K562 (cell line): Measurements from ENCODE around the gene USP48. TPM values are rescaled to one million over a fixed set of nuclear protein-coding genes. Genes with fewer than 3 reads are reported as not detected.

Source experiments
- ARID1B ChIP-seq: fragments of 450-650 bp; IDR thresholded peaks from 2 replicates; pipeline ENCODE4 v1.6.1; 2016; ENCODE audit warnings: antibody characterized with exemption, mild to moderate bottlenecking, inconsistent platforms
- ARNT ChIP-seq, 2 experiments: fragments of 450-650 bp; IDR thresholded peaks; 2 replicates each; pipeline ENCODE4 v1.6.1; 2016; ENCODE audit warnings: mild to moderate bottlenecking in 1 of 2
- ATF3 ChIP-seq, 2 experiments: fragments of 450-650 bp in 1 of 2; sonication (generic) in 1 of 2; formaldehyde crosslinking in 1 of 2; IDR thresholded peaks in 1 of 2; conservative IDR thresholded peaks in 1 of 2; 2 replicates each; pipeline versions ENCODE4 v1.6.1 to v1.8.1; 2016 to 2023; ENCODE audit warnings: mild to moderate bottlenecking in 2 of 2, moderate library complexity in 2 of 2, inconsistent platforms in 1 of 2, missing genetic modification reagents in 1 of 2
- CBX2 ChIP-seq: fragments of 200-600 bp; sonication (generic); IDR thresholded peaks from one replicate; pipeline ENCODE4 v1.6.1; 2012; ENCODE audit warnings: mild to moderate bottlenecking, low read length, inconsistent platforms; ENCODE audit not compliant: insufficient read depth, poor library complexity, severe bottlenecking
- CCNT2 ChIP-seq: IDR thresholded peaks from 2 replicates; pipeline ENCODE4 v1.6.1; 2011; ENCODE audit warnings: borderline replicate concordance, low read depth, mild to moderate bottlenecking, moderate library complexity, mixed read lengths, low read length; ENCODE audit not compliant: insufficient read length; ENCODE audit errors: extremely low read depth
- E2F4 ChIP-seq: sonication (generic); formaldehyde crosslinking; IDR thresholded peaks from 2 replicates; pipeline ENCODE4 v1.8.0; 2022; ENCODE audit warnings: mild to moderate bottlenecking, low read depth, missing genetic modification reagents
- FOXA1 ChIP-seq: fragments of 450-650 bp; IDR thresholded peaks from 2 replicates; pipeline ENCODE4 v1.6.1; 2016; ENCODE audit warnings: mild to moderate bottlenecking, borderline replicate concordance
- FOXP1 ChIP-seq: sonication (generic); formaldehyde crosslinking; IDR thresholded peaks from 2 replicates; pipeline ENCODE4 v1.8.0; 2022; ENCODE audit warnings: mild to moderate bottlenecking, missing genetic modification reagents
- JUN ChIP-seq, 2 experiments: sonication (generic) in 1 of 2; formaldehyde crosslinking in 1 of 2; IDR thresholded peaks; 2 replicates each; pipeline versions ENCODE4 v1.6.1 to v1.8.0; 2012 to 2022; ENCODE audit warnings: borderline replicate concordance in 2 of 2, mild to moderate bottlenecking in 2 of 2, improper control_type of control experiment in 1 of 2, low read depth in 1 of 2, low read length in 1 of 2, missing genetic modification reagents in 1 of 2
- NCOA1 ChIP-seq: fragments of 450-650 bp; IDR thresholded peaks from 2 replicates; pipeline ENCODE4 v1.6.1; 2016; ENCODE audit warnings: low read depth
- NFE2L1 ChIP-seq: fragments of 450-650 bp; IDR thresholded peaks from 2 replicates; pipeline ENCODE4 v1.6.1; 2016; ENCODE audit warnings: missing genetic modification characterization, low read depth, mild to moderate bottlenecking, missing compliant biosample characterization, moderate library complexity, borderline replicate concordance
- RBBP5 ChIP-seq: fragments of 200-600 bp; sonication (generic); IDR thresholded peaks from 2 replicates; pipeline ENCODE4 v1.6.1; 2012; ENCODE audit warnings: borderline replicate concordance, mild to moderate bottlenecking, low read length, control low read depth, inconsistent platforms; ENCODE audit not compliant: insufficient read depth, poor library complexity, severe bottlenecking
- SAFB ChIP-seq: fragments of 200-400 bp; formaldehyde crosslinking; IDR thresholded peaks from 2 replicates; pipeline ENCODE4 v1.6.1; 2017; ENCODE audit warnings: low read depth, low read length, borderline replicate concordance
- SAFB2 ChIP-seq: fragments of 200-400 bp; formaldehyde crosslinking; IDR thresholded peaks from 2 replicates; pipeline ENCODE4 v1.6.1; 2018; ENCODE audit warnings: borderline replicate concordance, low read length, low read depth, moderate library complexity; ENCODE audit not compliant: severe bottlenecking
- SAP30 ChIP-seq: fragments of 200-600 bp; sonication (generic); IDR thresholded peaks from 2 replicates; pipeline ENCODE4 v1.6.1; 2012; ENCODE audit warnings: borderline replicate concordance, low read depth, mild to moderate bottlenecking, moderate library complexity, low read length, control low read depth, inconsistent platforms; ENCODE audit not compliant: insufficient read depth, poor library complexity, severe bottlenecking
- STAG1 ChIP-seq: sonication (generic); formaldehyde crosslinking; IDR thresholded peaks from 2 replicates; pipeline ENCODE4 v1.5.0; 2020; ENCODE audit warnings: missing genetic modification reagents, borderline replicate concordance
- SUPT5H ChIP-seq: fragments of 450-650 bp; IDR thresholded peaks from 2 replicates; pipeline ENCODE4 v1.6.1; 2016
- TFE3 ChIP-seq: fragments of 450-650 bp; formaldehyde crosslinking; IDR thresholded peaks from 2 replicates; pipeline ENCODE4 v1.4.0; 2020; ENCODE audit warnings: mild to moderate bottlenecking, mixed read lengths
- ZNF124 ChIP-seq: sonication (generic); formaldehyde crosslinking; IDR thresholded peaks from 2 replicates; pipeline ENCODE4 v1.8.1; 2022; ENCODE audit warnings: missing genetic modification reagents
- ZNF280A ChIP-seq: fragments of 450-650 bp; IDR thresholded peaks from 2 replicates; pipeline ENCODE4 v1.6.1; 2018; ENCODE audit warnings: mild to moderate bottlenecking, low read depth; ENCODE audit not compliant: partially characterized antibody
- ZNF780A ChIP-seq: fragments of 250-450 bp; sonication (Bioruptor Pico); IDR thresholded peaks from 2 replicates; pipeline ENCODE4 v1.5.0; 2021; ENCODE audit warnings: mild to moderate bottlenecking
- polyA plus RNA-seq, 8 experiments: library from polyadenylated mRNA; depleted of rRNA in 4 of 8; stranded (reverse) in 5 of 8; unstranded in 3 of 8; fragments of >200 nt; fragmentation: Nextera tagmentation in 2 of 8; fragmentation: Illumina TruSeq in 1 of 8; extraction: Ambion mirVana in 2 of 8; extraction: Trizol in 1 of 8; gene quantifications; 2 replicates each; pipeline versions ENCODE4 v1.2.1 to v1.2.3, GENCODE V29; 2011 to 2014; ENCODE audit warnings: inconsistent platforms in 1 of 8, missing spikeins in 1 of 8
- total RNA-seq, 7 experiments: library from RNA; depleted of rRNA in 6 of 7; stranded (reverse); fragments of >200 nt in 6 of 7; fragmentation: Illumina TruSeq in 2 of 7; extraction: Trizol in 2 of 7; gene quantifications; 2 replicates each; pipeline versions ENCODE4 v1.2.1 to v1.2.3, GENCODE V29; 2011 to 2021; ENCODE audit warnings: low replicate concordance in 1 of 7

The USP48 gene
- total and polyA plus RNA-seq, 9 of the 15 experiments (the other 6 are each of a cell fraction or from before 2014, with no cell fraction given), result 23.3 to 123 (median 106) TPM

- TF ChIP-seq ATF3 (IDR thresholded peaks at IDR 0.05) (peak; percentile 45; the same call in 1 of the 2 replicates), ATF3 (CRISPR knock-in tag; conservative IDR thresholded peaks at IDR 0.05) (no peak), ZNF124 (CRISPR knock-in tag) (no peak), SUPT5H (no peak), CBX2 (no peak), SAFB2 (no peak), FOXP1 (CRISPR knock-in tag) (no peak), RBBP5 (no peak), ARID1B (peak; percentile 15; the same call in 1 of the 2 replicates), SAP30 (peak; percentile 28), SAFB (no peak), JUN (IDR thresholded peaks at IDR 0.05; ENCODE audit: borderline replicate concordance, low read depth, low read length) (0 out of 2 replicates have a peak, but pooled peaks have one; percentile 8), JUN (CRISPR knock-in tag; IDR thresholded peaks at IDR 0.05; ENCODE audit: borderline replicate concordance) (no peak), ARNT (IDR thresholded peaks at IDR 0.05) (no peak), CCNT2 (no peak), STAG1 (CRISPR knock-in tag) (no peak), NFE2L1 (tag) (no peak), E2F4 (peak; percentile 60; the same call in 1 of the 2 replicates), ZNF280A (no peak), ZNF780A (no peak), TFE3 (CRISPR knock-in tag) (no peak), NCOA1 (peak; percentile 6; the same call in 1 of the 2 replicates), FOXA1 (no peak)
Measured at GRCh38 chr1:21639594-21640041, 143.3 kb downstream of the USP48 start (continued).
